Tibial artery (tissue), 4 donors: Measurements from ENCODE around the gene MUC6.

Source experiments
- DNase-seq, 2 donors: peaks; one replicate each; pipeline ENCODE4 v3.0.0-alpha.2; 2019
- H3K27ac ChIP-seq, 2 donors: fragments of 200-600 bp; sonication (generic) in 1 of 2; 1 replicate in 1 of 2; 2 replicates in 1 of 2; pipeline ENCODE4 v1.5.1; 2018 to 2019; ENCODE audit warnings: mild to moderate bottlenecking in 1 of 2
- H3K27me3 ChIP-seq, 2 donors: fragments of 200-600 bp; sonication (generic) in 1 of 2; one replicate each; pipeline versions ENCODE4 v1.5.1 to v1.6.0; 2016 to 2019
- H3K36me3 ChIP-seq, 3 donors: fragments of 200-600 bp; sonication (generic) in 2 of 3; one replicate each; pipeline ENCODE4 v1.5.1; 2016 to 2019; ENCODE audit warnings: mild to moderate bottlenecking in 2 of 3
- H3K4me1 ChIP-seq, 4 donors: fragments of 200-600 bp; sonication (generic) in 2 of 4; 1 replicate in 3 of 4; 2 replicates in 1 of 4; pipeline ENCODE4 v1.5.1; 2016 to 2019
- H3K4me3 ChIP-seq, 2 donors: fragments of 200-600 bp; sonication (generic) in 1 of 2; 1 replicate in 1 of 2; 2 replicates in 1 of 2; pipeline ENCODE4 v1.5.1; 2018 to 2019; ENCODE audit warnings: mild to moderate bottlenecking in 2 of 2
- H3K9me3 ChIP-seq, 3 donors: fragments of 200-600 bp; sonication (generic) in 1 of 3; one replicate each; pipeline ENCODE4 v1.5.1; 2016 to 2019
- intact Hi-C: fragments of 100-400 bp; cut with DNase I; formaldehyde crosslinking; loops from one replicate; pipeline ENCODE4 v1.15.0; 2023; ENCODE audit warnings: low total_unique reads
- TF ChIP-seq, protein P1 (sequence below), 2 experiments: fragments of 200-600 bp in 1 of 2; fragments of 450-650 bp in 1 of 2; IDR thresholded peaks; one replicate each; pipeline ENCODE4 v1.5.1; 2017 to 2019; ENCODE audit warnings: antibody characterized with exemption in 2 of 2, mild to moderate bottlenecking in 1 of 2, moderate library complexity in 1 of 2

Gene MUC6

DNA sequence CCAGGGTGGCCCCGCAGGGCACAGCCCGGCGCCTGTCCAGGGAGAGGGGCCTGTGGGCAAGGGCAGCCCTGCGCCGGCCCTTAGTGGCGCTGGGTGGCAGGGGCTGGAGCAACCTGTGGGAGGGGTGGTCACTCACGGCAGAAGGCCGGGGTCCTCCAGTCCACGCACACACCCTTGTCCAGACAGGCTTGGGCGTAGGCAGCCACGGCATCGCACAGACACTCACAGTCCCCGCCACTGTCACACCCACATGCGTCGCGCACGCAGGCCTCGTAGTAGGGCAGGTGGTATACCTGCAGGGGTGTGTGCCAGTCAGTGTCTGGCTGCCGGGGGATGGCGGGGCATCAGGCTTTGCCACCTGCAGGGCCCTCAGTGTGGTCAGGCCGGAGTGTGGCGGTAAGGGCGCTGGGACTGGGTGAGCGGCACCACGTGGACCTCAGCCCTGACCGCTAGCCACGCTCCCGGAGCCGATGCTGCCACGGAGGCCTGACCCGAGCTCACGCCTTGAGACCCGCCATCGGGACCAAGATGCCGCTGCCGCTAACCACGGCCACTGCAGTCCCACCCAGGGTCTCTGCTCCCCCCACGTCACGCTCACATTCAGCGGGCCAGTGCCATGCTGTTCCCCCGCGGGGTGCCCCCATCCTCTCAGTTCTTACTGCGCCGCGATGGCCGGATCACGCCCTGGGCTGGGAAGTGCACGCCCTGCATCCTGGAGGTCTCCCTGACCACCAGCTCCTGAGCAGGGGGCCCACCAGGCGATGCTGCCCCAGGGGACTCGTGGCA is 12.5 kb downstream of the MUC6 start:
- Histone ChIP-seq H3K9me3 (no peaks in the 10 kb centered on the region), H3K27ac (no peak overlapping the region), H3K27me3 (no peaks in the 10 kb centered on the region), H3K4me3 (no peak overlapping the region), H3K4me1 (no peaks in the 10 kb centered on the region), H3K36me3 (peaks cover 0 to 25% (median 0%) of the 10 kb centered on the region in 3 donors)
- TF ChIP-seq, protein P1, sequence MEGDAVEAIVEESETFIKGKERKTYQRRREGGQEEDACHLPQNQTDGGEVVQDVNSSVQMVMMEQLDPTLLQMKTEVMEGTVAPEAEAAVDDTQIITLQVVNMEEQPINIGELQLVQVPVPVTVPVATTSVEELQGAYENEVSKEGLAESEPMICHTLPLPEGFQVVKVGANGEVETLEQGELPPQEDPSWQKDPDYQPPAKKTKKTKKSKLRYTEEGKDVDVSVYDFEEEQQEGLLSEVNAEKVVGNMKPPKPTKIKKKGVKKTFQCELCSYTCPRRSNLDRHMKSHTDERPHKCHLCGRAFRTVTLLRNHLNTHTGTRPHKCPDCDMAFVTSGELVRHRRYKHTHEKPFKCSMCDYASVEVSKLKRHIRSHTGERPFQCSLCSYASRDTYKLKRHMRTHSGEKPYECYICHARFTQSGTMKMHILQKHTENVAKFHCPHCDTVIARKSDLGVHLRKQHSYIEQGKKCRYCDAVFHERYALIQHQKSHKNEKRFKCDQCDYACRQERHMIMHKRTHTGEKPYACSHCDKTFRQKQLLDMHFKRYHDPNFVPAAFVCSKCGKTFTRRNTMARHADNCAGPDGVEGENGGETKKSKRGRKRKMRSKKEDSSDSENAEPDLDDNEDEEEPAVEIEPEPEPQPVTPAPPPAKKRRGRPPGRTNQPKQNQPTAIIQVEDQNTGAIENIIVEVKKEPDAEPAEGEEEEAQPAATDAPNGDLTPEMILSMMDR (IDR thresholded peaks at IDR 0.05), result no peak
- intact Hi-C loops, result no loop called here
- DNase-seq, result no peak

DNA sequence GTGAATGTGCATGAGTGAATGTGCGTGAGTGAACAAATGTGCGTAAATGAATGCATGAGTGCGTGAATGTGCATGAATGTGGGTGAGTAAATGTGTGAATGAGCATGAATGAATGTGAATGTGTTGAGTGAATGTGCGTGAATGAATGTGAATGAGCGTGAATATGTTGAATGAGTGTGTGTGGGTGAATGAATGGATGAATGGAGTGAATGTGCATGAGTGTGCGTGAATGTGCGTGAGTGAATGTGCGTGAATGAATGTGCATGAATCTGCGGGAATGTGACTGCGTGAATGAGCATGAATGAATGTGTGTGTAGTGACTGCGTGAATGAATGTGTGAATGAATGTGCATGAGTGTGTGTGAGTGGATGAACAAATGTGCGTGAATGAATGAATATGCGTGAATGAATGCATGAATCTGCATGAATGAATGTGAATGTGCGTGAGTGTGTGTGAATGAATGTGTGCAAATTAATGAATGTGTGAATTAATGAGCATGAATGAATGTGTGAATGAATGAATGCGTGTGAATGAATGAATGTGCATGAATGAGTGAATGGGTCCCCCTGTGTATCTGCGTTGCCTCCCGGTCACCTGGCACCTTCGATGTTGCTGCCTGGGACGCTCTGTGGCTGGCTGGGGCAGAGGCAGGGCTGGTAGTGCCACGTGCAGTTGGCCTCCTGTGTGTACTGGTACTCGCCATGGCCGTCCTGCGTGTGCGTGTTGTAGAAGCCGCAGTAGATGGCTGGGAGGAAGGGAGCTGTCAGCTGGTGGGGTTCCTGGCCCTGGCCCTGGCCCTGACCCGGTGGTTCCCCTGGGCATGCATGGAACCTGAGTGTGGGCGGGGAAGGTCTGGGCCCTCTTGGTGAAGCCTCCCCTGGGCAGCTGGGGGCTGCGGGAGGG is 13.4 kb downstream of the MUC6 start:
- Histone ChIP-seq H3K36me3 (peaks cover 0 to 25% (median 0%) of the 10 kb centered on the region in 3 donors), H3K4me1 (no peaks in the 10 kb centered on the region), H3K27ac (no peak overlapping the region), H3K4me3 (no peak overlapping the region), H3K9me3 (no peaks in the 10 kb centered on the region), H3K27me3 (no peaks in the 10 kb centered on the region)
- intact Hi-C loops, result no loop called here
- TF ChIP-seq, protein P1 (IDR thresholded peaks at IDR 0.05), result no peak
- DNase-seq, result no peak

DNA sequence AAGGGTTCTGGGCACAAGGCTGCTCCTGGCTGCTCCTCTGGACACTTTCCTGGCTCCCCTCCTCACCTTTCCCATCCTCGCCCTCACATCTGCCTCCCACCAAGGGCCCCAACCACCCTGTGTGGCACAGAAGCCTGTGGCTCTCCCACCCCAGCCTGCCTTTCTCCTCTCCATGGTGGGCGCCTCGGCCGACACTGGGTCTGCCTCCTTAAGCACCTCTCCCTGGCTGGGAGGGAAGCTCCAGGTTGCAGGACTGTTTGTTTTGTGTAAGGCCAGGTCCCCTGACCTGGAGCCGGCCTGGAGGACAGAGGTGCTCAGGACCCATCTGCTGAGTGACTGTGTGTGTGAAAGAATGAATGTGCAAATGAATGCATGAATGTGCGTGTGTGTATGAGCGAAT is 14.1 kb downstream of the MUC6 start:
- DNase-seq, result no peak
- Histone ChIP-seq H3K4me3 (no peak overlapping the region), H3K27me3 (no peaks in the 10 kb centered on the region), H3K27ac (no peak overlapping the region), H3K4me1 (no peaks in the 10 kb centered on the region), H3K9me3 (no peaks in the 10 kb centered on the region), H3K36me3 (peaks cover 0 to 25% (median 0%) of the 10 kb centered on the region in 3 donors)
- intact Hi-C loops, result no loop called here
- TF ChIP-seq, protein P1 (IDR thresholded peaks at IDR 0.05), result no peak

DNA sequence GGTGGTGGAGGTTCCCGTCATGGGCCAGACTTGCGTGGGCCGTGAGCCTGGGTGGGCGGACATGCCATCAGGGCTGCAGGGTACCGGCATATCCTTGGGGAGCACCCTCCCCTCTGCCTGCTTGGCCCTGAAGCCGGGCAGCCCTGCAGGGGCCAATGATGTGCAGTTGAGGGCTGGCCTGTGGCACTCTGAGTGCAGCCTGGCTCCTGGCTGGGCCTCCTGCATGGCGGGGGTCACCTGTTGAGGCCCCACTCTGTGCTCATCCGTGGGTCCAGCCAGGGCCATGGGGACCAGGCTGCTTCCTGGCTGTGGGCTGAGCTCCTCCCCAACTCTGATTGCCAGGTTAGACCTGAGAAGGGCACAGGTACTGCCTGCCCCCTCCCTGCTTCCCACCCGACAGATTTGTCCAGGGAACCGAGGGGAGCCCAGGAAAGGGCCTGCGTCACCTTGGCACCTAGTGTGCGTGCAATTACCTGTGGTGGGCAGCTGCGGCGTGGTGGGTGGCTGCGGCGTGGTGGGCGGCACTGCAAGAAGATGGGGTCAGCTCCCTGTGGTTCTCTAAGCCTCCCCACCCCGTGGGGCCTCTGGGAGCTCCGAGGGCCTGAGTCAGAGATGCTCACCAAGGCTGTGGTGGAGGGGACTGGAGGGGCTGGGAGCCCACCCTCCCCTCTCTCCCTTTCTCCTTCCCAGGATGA is 16.2 kb downstream of the MUC6 start:
- Histone ChIP-seq H3K27ac (no peak overlapping the region), H3K9me3 (no peaks in the 10 kb centered on the region), H3K27me3 (no peaks in the 10 kb centered on the region), H3K4me1 (no peaks in the 10 kb centered on the region), H3K36me3 (peaks cover 0 to 19% (median 0%) of the 10 kb centered on the region in 3 donors), H3K4me3 (no peak overlapping the region)
- DNase-seq, result no peak
- TF ChIP-seq, protein P1 (IDR thresholded peaks at IDR 0.05), result no peak
- intact Hi-C loops, result no loop called here

DNA sequence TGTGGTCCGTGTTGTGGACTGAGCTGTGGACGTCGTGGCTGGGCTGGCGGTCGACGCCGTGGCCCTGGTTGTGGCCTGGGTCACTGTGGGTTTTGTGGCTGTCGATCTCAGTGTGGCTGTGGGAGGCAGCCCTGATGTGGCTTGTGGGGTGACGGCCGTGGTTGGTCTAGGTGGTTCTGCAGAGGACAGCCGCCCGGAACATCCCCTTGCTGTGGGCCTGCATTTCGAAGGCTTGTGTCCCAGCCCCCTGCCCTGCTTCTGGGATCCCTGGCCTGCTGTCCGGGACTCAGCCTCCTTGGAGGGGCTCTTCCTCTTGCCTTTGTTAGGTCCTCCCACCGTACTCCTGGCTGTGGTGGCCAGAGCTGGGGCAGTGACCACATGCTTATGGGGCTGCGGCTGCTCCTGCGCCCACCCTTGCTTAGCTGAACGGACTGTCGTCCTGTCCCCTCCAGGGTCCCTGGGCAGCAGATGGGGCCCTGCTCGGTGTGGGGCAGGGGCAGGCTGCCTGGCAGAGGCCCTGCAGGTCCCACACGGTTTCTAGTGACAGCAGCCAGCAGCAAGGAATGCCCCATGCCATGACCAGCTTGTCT is 17.1 kb downstream of the MUC6 start:
- intact Hi-C loops, result no loop called here
- no peak for DNase-seq
- TF ChIP-seq, protein P1 (IDR thresholded peaks at IDR 0.05), result no peak
- Histone ChIP-seq H3K9me3 (no peaks in the 10 kb centered on the region), H3K27ac (no peak overlapping the region), H3K4me3 (no peak overlapping the region), H3K36me3 (peaks cover 0 to 9% (median 4%) of the 10 kb centered on the region in 3 donors), H3K27me3 (no peaks in the 10 kb centered on the region), H3K4me1 (no peaks in the 10 kb centered on the region)
